GM21723 (cell line): ENCODE data around the gene GGA1.
A peak's percentile ranks its signal among the peaks of the same experiment; 100 is the strongest.
"Not testable (repeated sequence)": the region's sequence is repeated elsewhere in the genome, so short reads cannot be mapped to it uniquely, and the experiment has no call there.

Source experiments
- ATAC-seq: cut with Tn5 transposase; IDR thresholded peaks from one replicate; pipeline ENCODE4 v1.9.1; 2021; ENCODE audit warnings: mild to moderate bottlenecking, moderate library complexity; ENCODE audit not compliant: unreplicated experiment

GGA1 gene

GRCh38 chr22:37647928-37648327 lies 39.3 kb downstream of the GGA1 start:
- no peak for ATAC-seq

- ATAC-seq, result no peak
Observed at GRCh38 chr22:37650463-37651136, 42.0 kb downstream of the GGA1 start.

GRCh38 chr22:37654563-37655251 lies 46.1 kb downstream of the GGA1 start:
- no peak for ATAC-seq

GRCh38 chr22:37655252-37655563 lies 46.6 kb downstream of the GGA1 start:
- no peak for ATAC-seq

- not testable (repeated sequence) for ATAC-seq
Observed at GRCh38 chr22:37656583-37656982, 47.9 kb downstream of the GGA1 start.

- no peak for ATAC-seq
Observed at GRCh38 chr22:37657590-37658132, 49.0 kb downstream of the GGA1 start.

- ATAC-seq, result peak; percentile 70
Observed at GRCh38 chr22:37658133-37659065, 49.8 kb downstream of the GGA1 start, which contains the start of gene PDXP. PDXP (plus strand) TSS chr22:37658723; CDS start chr22:37658783, 60 bp downstream.

- ATAC-seq, result peak; percentile 6
Observed at GRCh38 chr22:37659066-37659896, 50.6 kb downstream of the GGA1 start.

GRCh38 chr22:37659897-37660708 lies 51.5 kb downstream of the GGA1 start:
- no peak for ATAC-seq

- ATAC-seq, result no peak
Observed at GRCh38 chr22:37660709-37661045, 52.0 kb downstream of the GGA1 start.

- ATAC-seq, result no peak
Observed at GRCh38 chr22:37661160-37661924, 52.7 kb downstream of the GGA1 start.

- no peak for ATAC-seq
Observed at GRCh38 chr22:37662039-37662438, 53.4 kb downstream of the GGA1 start.

GRCh38 chr22:37663521-37664140 lies 55.0 kb downstream of the GGA1 start:
- no peak for ATAC-seq

GRCh38 chr22:37664249-37665101 lies 55.8 kb downstream of the GGA1 start:
- no peak for ATAC-seq

GRCh38 chr22:37665487-37665886 lies 56.9 kb downstream of the GGA1 start:
- no peak for ATAC-seq

GRCh38 chr22:37669586-37669985 lies 61.0 kb downstream of the GGA1 start:
- ATAC-seq, result no peak

- ATAC-seq, result no peak
Observed at GRCh38 chr22:37672206-37672919, 63.7 kb downstream of the GGA1 start.
